GM23248 (cell line): Measurements from ENCODE around the gene HACD1. TPM values are rescaled to one million over a fixed set of nuclear protein-coding genes. Genes with fewer than 3 reads are reported as not detected.

Source experiments
- DNase-seq: peaks from one replicate; pipeline ENCODE4 v3.0.0-alpha.2; 2015
- H2AFZ ChIP-seq: fragments of 200-600 bp; sonication (generic); 2 replicates; pipeline ENCODE4 v1.6.1; 2016; ENCODE audit warnings: antibody characterized with exemption
- H3F3A ChIP-seq: fragments of 200-600 bp; sonication (generic); 2 replicates; pipeline ENCODE4 v1.6.1; 2016; ENCODE audit warnings: mild to moderate bottlenecking, antibody characterized with exemption, mixed run types; ENCODE audit not compliant: insufficient read depth
- H3K27ac ChIP-seq: fragments of 200-600 bp; sonication (generic); 2 replicates; pipeline ENCODE4 v1.5.1; 2016; ENCODE audit warnings: mild to moderate bottlenecking
- H3K27me3 ChIP-seq: fragments of 200-600 bp; sonication (generic); replicated peaks from 2 replicates; pipeline ENCODE4 v1.6.1; 2016; ENCODE audit warnings: mild to moderate bottlenecking; ENCODE audit not compliant: insufficient read depth
- H3K36me3 ChIP-seq: fragments of 200-600 bp; sonication (generic); 2 replicates; pipeline ENCODE4 v1.6.1; 2016; ENCODE audit warnings: low read depth, mild to moderate bottlenecking
- H3K4me1 ChIP-seq: fragments of 200-600 bp; sonication (generic); 2 replicates; pipeline ENCODE4 v1.6.1; 2016; ENCODE audit warnings: mild to moderate bottlenecking; ENCODE audit not compliant: insufficient read depth
- H3K4me2 ChIP-seq: fragments of 200-600 bp; sonication (generic); one replicate; pipeline ENCODE4 v1.6.1; 2016; ENCODE audit warnings: mild to moderate bottlenecking; ENCODE audit not compliant: unreplicated experiment
- H3K4me3 ChIP-seq: fragments of 200-600 bp; sonication (generic); 2 replicates; pipeline ENCODE4 v1.5.1; 2016; ENCODE audit warnings: mild to moderate bottlenecking
- H3K79me2 ChIP-seq: fragments of 200-600 bp; sonication (generic); 2 replicates; pipeline ENCODE4 v1.6.1; 2016; ENCODE audit warnings: mild to moderate bottlenecking; ENCODE audit not compliant: insufficient read depth
- H3K9ac ChIP-seq: fragments of 200-600 bp; sonication (generic); 2 replicates; pipeline ENCODE4 v1.6.1; 2016; ENCODE audit warnings: mild to moderate bottlenecking
- H3K9me2 ChIP-seq: fragments of 200-600 bp; sonication (generic); 2 replicates; pipeline ENCODE4 v1.6.1; 2016; ENCODE audit warnings: mixed run types, mild to moderate bottlenecking, moderate library complexity; ENCODE audit not compliant: insufficient read depth
- H3K9me3 ChIP-seq: fragments of 200-600 bp; sonication (generic); one replicate; pipeline ENCODE4 v1.6.1; 2017; ENCODE audit warnings: low read depth
- H4K20me1 ChIP-seq: fragments of 200-600 bp; sonication (generic); 2 replicates; pipeline ENCODE4 v1.6.0; 2016; ENCODE audit not compliant: insufficient read depth
- EZH2 ChIP-seq: fragments of 200-600 bp; sonication (generic); IDR thresholded peaks from 2 replicates; pipeline ENCODE4 v1.6.1; 2018; ENCODE audit warnings: antibody characterized with exemption, mild to moderate bottlenecking; ENCODE audit not compliant: insufficient read depth, poor library complexity, severe bottlenecking
- EZH2phosphoT487 ChIP-seq: fragments of 200-600 bp; sonication (generic); IDR thresholded peaks from 2 replicates; pipeline ENCODE4 v1.6.1; 2018; ENCODE audit warnings: antibody characterized with exemption, moderate library complexity, mild to moderate bottlenecking, low read depth; ENCODE audit not compliant: insufficient read depth
- WGBS, 2 experiments: methylation state at CpG; one replicate each; pipeline ENCODE4 v1.1.6; 2015 to 2017; ENCODE audit warnings: low lambda C conversion rate in 2 of 2, low coverage in 1 of 2; ENCODE audit errors: missing lambda C conversion rate in 2 of 2; 5-methylcytosine and 5-hydroxymethylcytosine counted together
- in situ Hi-C: fragments of 300-500 bp; cut with MboI; formaldehyde crosslinking; loops from 2 replicates; pipeline ENCODE4 v1.15.0; 2020
- polyA plus RNA-seq: library from polyadenylated mRNA; unstranded; fragments of >200 nt; fragmentation: Nextera tagmentation; extraction: Ambion mirVana; gene quantifications from 2 replicates; pipeline ENCODE4 v1.2.1, GENCODE V29; 2016
- total RNA-seq: library from RNA; depleted of rRNA; stranded (reverse); fragments of >200 nt; shearing (Covaris generic); gene quantifications from 2 replicates; pipeline ENCODE4 v1.2.3, GENCODE V29; 2014

The HACD1 gene
- total and polyA plus RNA-seq, 2 experiments from 2014 or later, result 64.0 to 157 TPM

DNA sequence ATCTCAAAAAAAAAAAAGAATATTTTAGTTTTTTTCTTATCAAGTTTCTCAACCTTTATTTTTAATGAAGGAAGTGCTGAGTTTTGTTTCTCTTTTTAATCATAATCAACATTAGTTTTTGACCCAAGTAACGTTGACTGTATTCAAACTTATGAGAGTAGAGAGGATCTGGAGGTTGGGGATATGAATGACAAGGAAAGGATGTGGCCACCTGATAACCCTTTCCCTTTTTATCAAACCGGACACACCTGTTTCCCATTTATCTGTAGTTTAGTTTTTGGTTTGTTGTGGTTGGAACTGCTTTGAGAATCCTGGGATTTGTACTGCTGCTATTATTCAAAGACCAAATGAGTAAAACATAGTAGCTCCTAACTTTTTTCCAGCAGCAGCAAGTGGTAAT lies 38.6 kb downstream of the HACD1 start:
- Histone ChIP-seq H2AFZ (no peak overlapping the region), H3K9me3 (no peaks in the 10 kb centered on the region), H3K4me3 (no peak overlapping the region), H3K27me3 (no peaks in the 10 kb centered on the region), H3F3A (no peaks in the 10 kb centered on the region), H3K79me2 (no peaks in the 10 kb centered on the region), H3K9ac (no peak overlapping the region), H3K4me1 (no peaks in the 10 kb centered on the region), H3K4me2 (no peak overlapping the region), H4K20me1 (no peaks in the 10 kb centered on the region), H3K9me2 (no peaks in the 10 kb centered on the region), H3K27ac (no peak overlapping the region), H3K36me3 (no peaks in the 10 kb centered on the region)
- in situ Hi-C loops, result no loop called here
- TF ChIP-seq EZH2, result no peak
- TF ChIP-seq EZH2phosphoT487, result no peak
- 86 to 92% methylated on average over 2 of the region's 2 CpGs for WGBS, 2 experiments
- DNase-seq, result no peak

DNA sequence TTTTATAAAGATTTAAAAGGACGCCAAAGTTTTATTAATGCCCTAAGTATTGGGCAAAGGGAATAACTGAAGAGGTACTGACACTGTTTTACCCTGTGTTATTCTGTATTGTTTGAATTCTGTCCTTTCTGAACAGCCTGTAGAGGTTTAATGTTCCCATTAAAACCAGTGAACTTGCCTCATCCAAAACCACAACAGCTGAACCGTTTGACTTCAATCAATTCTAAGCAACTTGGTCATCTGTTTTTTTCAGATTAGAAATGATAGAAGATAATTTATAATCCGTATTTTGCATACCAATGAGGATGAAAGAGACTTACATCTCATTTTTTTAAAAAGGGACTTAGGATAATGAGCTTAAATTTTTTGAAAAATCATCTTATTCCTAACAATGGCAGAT lies 40.4 kb downstream of the HACD1 start:
- Histone ChIP-seq H3F3A (no peaks in the 10 kb centered on the region), H3K36me3 (no peaks in the 10 kb centered on the region), H3K9ac (no peak overlapping the region), H3K4me2 (no peak overlapping the region), H3K27me3 (no peaks in the 10 kb centered on the region), H3K4me3 (no peak overlapping the region), H3K27ac (no peak overlapping the region), H4K20me1 (no peaks in the 10 kb centered on the region), H3K4me1 (no peaks in the 10 kb centered on the region), H3K9me2 (no peaks in the 10 kb centered on the region), H2AFZ (no peak overlapping the region), H3K9me3 (no peaks in the 10 kb centered on the region), H3K79me2 (no peaks in the 10 kb centered on the region)
- DNase-seq, result no peak
- WGBS, 2 experiments, result 40 to 45% methylated on average over 3 of the region's 3 CpGs
- no peak for TF ChIP-seq EZH2
- no peak for TF ChIP-seq EZH2phosphoT487
- in situ Hi-C loops, result no loop called here

DNA sequence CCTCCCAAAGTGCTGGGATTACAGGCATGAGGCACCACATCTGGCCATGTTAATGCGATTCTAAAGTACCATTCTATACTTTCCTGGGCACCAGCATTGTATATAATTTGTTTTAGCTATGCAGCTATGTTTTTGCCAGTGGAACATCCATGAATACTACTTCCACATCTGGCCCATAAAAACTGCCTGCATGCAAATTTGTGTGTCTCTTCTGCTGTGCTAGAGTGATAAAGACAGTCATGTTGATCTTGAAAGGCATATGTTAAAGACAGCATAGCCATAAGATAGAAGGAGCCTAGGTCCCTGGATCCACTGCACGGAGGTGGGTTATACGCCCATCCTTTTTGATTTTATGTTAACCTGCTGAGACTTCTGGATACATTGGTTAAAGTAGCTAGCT lies 52.3 kb downstream of the HACD1 start:
- H3K4me1 ChIP-seq, result peaks cover 6% of the 10 kb centered on the region; the same call in 1 of the 2 replicates

DNA sequence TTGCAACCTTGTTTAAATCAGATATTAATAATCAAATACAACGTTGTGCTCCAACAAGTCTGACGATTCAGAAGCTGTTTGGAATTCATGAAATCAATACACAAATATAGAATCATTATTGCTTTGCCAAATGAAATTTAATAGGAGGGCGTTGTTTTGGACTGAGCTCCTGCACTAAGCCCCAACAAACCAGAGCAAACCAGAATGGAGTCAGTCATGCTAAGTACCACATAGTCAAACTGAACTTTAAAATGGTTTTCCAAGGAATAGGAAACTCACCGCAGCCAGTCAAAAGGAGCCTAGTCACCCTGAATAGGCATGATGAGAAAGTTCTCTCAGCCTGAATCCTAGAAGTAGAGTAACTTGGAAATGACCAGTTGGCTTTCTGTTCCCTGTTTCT lies 53.7 kb downstream of the HACD1 start:
- no peak for TF ChIP-seq EZH2
- no peak for TF ChIP-seq EZH2phosphoT487

More for the DNA sequence above, 52.3 kb downstream of the HACD1 start:
- Histone ChIP-seq H3K27ac (no peak overlapping the region), H3K4me3 (no peak overlapping the region), H4K20me1 (no peaks in the 10 kb centered on the region), H3K79me2 (no peaks in the 10 kb centered on the region), H3K9me3 (no peaks in the 10 kb centered on the region), H3K27me3 (no peaks in the 10 kb centered on the region), H3K9ac (no peak overlapping the region), H3K9me2 (no peaks in the 10 kb centered on the region), H3K4me2 (no peak overlapping the region), H2AFZ (no peak overlapping the region), H3F3A (no peaks in the 10 kb centered on the region), H3K36me3 (no peaks in the 10 kb centered on the region)
- 71 to 77% methylated on average over 3 of the region's 3 CpGs for WGBS, 2 experiments
- in situ Hi-C loops, result no loop called here
- no peak for DNase-seq
- no peak for TF ChIP-seq EZH2
- TF ChIP-seq EZH2phosphoT487, result no peak

DNA sequence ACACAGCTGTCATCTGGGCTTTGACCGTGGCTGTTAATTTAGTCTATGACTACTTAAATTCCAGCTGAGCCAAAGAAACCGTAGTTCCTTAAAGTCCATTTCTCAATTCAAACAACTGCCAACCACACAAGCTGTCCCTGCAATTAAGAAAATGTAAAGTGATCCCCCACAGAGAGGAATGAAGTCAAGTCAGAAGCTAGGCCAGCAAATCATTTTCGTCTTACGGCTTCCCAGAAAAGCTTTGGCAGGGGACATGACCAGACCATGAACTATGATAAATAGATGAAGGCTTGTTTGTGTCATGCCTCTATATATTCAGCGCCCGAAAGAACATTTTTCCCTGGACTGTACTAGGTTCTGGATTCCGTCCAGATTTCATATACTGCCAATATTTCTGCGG lies 54.6 kb downstream of the HACD1 start:
- H3K4me1 ChIP-seq, result peaks cover 6% of the 10 kb centered on the region; the same call in 1 of the 2 replicates
- WGBS, 2 experiments, result 46% methylated on average over 8 of the region's 8 CpGs
- no peaks in the 10 kb centered on the region for H3K27me3 ChIP-seq
- DNase-seq, result peak; percentile 15
- in situ Hi-C loops, result no loop called here
- no peaks in the 10 kb centered on the region for H3K9me3 ChIP-seq
- no peaks in the 10 kb centered on the region for H3F3A ChIP-seq
- no peak overlapping the region for H3K9ac ChIP-seq
- no peaks in the 10 kb centered on the region for H3K9me2 ChIP-seq
- no peaks in the 10 kb centered on the region for H4K20me1 ChIP-seq
- H3K36me3 ChIP-seq, result no peaks in the 10 kb centered on the region
- H3K27ac ChIP-seq, result no peak overlapping the region
- no peak overlapping the region for H2AFZ ChIP-seq
- no peaks in the 10 kb centered on the region for H3K79me2 ChIP-seq
- no peak overlapping the region for H3K4me3 ChIP-seq
- TF ChIP-seq EZH2, result no peak
- no peak for TF ChIP-seq EZH2phosphoT487
- no peak overlapping the region for H3K4me2 ChIP-seq

More for the DNA sequence above, 53.7 kb downstream of the HACD1 start:
- no peaks in the 10 kb centered on the region for H3K36me3 ChIP-seq
- no peaks in the 10 kb centered on the region for H3F3A ChIP-seq
- H3K9ac ChIP-seq, result no peak overlapping the region
- no peaks in the 10 kb centered on the region for H3K27me3 ChIP-seq
- no peaks in the 10 kb centered on the region for H3K9me3 ChIP-seq
- H4K20me1 ChIP-seq, result no peaks in the 10 kb centered on the region
- DNase-seq, result no peak
- no peak overlapping the region for H3K27ac ChIP-seq
- peaks cover 6% of the 10 kb centered on the region; the same call in 1 of the 2 replicates for H3K4me1 ChIP-seq
- WGBS, 2 experiments, result 37 to 42% methylated on average over 4 of the region's 4 CpGs
- H3K9me2 ChIP-seq, result no peaks in the 10 kb centered on the region
- no peak overlapping the region for H3K4me3 ChIP-seq
- no peak overlapping the region for H3K4me2 ChIP-seq
- no peaks in the 10 kb centered on the region for H3K79me2 ChIP-seq
- H2AFZ ChIP-seq, result no peak overlapping the region
- in situ Hi-C loops, result no loop called here
